SKM-1 (cell line): Measurements from ENCODE around the gene TRIM44.

ENCODE experiments used
- DNase-seq: peaks from one replicate; lab custom pipeline; 2025; ENCODE audit not compliant: unreplicated experiment; lab: John Stamatoyannopoulos, UW

TRIM44 gene, protein sequence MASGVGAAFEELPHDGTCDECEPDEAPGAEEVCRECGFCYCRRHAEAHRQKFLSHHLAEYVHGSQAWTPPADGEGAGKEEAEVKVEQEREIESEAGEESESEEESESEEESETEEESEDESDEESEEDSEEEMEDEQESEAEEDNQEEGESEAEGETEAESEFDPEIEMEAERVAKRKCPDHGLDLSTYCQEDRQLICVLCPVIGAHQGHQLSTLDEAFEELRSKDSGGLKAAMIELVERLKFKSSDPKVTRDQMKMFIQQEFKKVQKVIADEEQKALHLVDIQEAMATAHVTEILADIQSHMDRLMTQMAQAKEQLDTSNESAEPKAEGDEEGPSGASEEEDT

DNA sequence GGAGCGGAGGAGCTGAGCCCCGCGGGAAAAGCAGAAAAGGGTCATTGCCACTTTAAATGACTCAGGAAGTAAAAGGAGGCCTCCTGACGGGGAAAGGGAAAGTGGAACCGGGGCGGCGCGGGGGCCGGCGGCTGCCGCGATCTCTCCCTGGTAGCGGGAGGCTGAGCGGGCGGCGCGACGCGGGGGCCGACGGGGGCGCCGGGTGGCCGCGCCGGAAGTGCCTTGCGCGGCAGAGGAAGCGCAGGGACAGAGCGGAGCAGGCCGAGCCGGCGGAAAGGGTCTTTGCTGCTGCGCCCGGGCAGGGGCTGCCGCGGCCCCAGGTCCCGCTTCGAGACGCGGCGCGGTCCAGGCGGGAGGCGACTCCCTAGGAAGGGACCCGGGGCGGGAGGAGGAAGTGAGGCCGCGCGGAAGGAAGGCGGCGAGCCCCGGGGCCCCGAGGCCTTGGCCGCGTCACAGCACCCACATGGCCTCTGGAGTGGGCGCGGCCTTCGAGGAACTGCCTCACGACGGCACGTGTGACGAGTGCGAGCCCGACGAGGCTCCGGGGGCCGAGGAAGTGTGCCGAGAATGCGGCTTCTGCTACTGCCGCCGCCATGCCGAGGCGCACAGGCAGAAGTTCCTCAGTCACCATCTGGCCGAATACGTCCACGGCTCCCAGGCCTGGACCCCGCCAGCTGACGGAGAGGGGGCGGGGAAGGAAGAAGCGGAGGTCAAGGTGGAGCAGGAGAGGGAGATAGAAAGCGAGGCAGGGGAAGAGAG, at the start of gene TRIM44:
Gene TRIM44 (plus strand): TSS at position 127 of the 759 bp plus-strand sequence. CDS start 337 bp downstream, at position 464.
- peak; percentile 64 for DNase-seq

DNA sequence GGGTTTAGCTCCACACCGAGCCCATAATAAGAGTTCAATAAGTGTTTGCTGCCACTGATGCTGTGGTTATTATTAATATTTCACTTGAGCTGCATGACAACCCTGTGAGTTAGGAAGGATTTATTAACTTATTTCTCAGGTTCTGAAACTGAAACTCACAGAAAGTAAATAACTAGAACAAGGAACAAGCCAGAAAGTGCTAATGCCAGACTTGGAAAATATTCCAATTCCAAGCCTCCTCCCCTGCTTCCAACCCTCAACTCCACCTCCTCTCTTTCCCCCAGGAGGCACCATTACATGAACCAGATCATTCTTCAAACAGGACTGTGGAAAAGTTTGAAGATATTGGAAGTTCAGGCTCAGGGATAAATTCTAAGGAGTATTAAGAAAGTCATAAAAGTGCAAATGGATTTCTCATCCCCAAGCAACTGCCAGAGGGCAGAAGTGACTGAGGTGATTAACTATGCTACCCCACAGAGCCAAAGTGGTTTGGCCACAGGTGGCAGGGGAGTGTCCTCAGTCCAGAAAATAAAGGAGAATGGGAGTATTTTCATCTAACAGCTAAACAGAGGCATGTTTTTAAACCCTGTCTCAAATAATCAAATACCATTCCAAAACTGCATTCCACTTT, 47.5 kb upstream of the TRIM44 start:
- no peak for DNase-seq

DNA sequence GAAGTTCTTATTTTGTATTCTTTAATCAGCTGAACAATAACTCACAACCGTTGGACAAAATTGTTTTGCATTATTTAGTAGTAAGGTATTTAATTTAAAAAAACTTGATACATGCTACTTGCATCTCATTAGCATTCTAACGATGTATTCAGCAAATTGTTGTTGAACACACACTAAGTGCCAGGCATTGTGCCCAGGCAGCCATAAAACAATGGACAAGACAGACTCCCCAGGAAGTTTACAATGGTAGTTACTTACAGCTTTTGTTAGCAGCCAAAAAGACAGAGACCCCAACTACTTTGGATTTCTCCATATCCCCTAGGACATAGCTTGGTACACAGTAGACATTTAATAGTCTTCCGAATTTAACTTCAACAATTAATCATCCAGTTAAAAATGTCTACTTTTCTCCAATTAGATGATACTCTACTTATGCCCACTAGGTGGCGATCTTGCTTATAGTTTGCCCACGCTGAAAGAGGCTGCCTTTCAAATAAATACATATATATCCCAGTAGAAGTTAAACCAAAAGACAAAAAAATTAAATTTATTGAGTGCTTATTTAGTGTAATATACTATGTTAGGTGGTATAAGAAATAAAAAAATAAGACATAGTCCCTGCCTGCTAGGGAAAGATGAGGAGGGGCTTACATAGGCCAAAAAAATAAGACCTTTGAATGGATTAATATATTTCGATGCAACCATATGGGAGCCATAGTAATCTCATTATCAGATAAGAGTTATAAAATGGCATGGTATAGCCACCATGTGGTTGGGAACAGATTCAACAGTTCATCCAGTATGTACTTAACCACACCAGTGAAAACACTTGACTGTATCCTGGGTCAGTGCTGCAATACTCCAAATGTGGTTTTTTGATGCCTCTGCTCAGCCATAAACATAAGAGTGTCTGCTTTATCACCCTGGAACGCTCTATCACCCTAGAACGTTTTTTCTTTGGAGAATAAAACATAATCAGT, 46.4 kb upstream of the TRIM44 start:
- DNase-seq: peak; percentile 28

DNA sequence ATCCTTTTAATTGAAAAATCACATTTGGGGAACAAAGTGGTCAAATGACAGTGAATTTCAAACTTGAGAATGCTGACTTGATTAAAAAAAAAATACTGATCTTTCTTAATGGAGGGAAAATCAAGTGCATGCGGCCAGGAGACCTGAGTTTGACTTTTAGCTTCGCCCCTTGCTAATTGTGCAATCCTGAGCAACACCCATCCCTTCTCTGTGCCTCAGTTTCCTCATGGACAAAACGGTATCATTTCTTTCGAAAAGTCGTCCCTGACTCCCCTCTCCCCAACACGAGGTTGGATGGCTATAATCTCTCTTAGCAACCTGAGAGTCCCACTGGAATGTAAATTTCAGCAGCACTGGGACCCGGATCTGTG, 45.3 kb upstream of the TRIM44 start:
- DNase-seq: no peak

DNA sequence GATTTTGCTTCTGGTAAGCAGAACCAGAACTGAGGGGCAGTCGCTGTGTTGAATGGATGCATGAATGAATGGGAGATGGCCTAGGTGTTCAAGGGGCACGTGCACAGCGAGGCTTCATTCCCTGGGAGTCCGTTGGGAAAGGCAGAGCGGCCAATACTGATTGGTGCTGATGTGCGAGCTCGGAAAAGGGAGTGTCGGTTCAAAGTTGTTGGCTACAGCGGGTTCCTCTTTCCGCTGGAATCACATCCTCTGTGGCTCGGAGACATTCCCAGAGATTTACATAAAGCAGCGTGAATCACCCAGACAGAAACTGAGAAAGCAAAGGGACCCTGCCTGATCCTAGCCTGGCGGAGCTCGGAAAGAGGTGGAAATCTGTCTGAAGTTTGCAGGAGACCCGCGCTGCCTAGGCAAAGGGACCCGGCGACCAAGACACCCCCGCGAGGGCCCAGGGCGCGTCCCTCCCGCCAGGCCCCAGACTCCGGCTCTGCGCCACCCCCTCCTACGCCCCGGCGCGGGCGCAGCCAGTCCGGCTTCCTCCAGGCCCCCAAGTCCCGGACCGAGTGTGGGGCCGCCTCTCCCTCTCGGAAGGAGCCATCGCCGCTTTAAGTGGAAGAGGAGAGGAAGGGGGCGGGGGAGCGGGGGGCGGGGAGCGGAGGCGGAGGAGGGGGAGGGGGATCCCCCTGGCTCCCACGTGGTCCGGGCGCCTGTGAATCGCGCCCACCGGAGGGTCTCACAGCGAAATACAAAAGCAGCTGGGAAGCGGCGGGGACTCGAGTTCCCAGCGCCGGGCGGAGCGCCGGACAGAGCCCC, 44.7 kb upstream of the TRIM44 start, which contains the start of gene FJX1:
Gene FJX1 (plus strand): TSS at position 774 of the 810 bp plus-strand sequence. CDS start 177 bp downstream, outside the sequence.
- DNase-seq: peak; percentile 21

DNA sequence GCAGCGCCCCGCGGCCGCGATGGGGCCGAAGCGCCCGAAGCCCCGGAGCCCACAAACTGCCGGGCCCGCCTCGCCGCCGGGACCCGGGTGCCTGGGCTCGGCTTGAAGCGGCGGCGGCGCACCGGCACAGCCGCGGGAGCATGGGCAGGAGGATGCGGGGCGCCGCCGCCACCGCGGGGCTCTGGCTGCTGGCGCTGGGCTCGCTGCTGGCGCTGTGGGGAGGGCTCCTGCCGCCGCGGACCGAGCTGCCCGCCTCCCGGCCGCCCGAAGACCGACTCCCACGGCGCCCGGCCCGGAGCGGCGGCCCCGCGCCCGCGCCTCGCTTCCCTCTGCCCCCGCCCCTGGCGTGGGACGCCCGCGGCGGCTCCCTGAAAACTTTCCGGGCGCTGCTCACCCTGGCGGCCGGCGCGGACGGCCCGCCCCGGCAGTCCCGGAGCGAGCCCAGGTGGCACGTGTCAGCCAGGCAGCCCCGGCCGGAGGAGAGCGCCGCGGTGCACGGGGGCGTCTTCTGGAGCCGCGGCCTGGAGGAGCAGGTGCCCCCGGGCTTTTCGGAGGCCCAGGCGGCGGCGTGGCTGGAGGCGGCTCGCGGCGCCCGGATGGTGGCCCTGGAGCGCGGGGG, 44.0 kb upstream of the TRIM44 start:
- no peak for DNase-seq

DNA sequence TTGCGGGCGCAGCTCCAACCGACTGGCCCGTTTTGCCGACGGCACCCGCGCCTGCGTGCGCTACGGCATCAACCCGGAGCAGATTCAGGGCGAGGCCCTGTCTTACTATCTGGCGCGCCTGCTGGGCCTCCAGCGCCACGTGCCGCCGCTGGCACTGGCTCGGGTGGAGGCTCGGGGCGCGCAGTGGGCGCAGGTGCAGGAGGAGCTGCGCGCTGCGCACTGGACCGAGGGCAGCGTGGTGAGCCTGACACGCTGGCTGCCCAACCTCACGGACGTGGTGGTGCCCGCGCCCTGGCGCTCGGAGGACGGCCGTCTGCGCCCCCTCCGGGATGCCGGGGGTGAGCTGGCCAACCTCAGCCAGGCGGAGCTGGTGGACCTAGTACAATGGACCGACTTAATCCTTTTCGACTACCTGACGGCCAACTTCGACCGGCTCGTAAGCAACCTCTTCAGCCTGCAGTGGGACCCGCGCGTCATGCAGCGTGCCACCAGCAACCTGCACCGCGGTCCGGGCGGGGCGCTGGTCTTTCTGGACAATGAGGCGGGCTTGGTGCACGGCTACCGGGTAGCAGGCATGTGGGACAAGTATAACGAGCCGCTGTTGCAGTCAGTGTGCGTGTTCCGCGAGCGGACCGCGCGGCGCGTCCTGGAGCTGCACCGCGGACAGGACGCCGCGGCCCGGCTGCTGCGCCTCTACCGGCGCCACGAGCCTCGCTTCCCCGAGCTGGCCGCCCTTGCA, 43.3 kb upstream of the TRIM44 start:
- no peak for DNase-seq

DNA sequence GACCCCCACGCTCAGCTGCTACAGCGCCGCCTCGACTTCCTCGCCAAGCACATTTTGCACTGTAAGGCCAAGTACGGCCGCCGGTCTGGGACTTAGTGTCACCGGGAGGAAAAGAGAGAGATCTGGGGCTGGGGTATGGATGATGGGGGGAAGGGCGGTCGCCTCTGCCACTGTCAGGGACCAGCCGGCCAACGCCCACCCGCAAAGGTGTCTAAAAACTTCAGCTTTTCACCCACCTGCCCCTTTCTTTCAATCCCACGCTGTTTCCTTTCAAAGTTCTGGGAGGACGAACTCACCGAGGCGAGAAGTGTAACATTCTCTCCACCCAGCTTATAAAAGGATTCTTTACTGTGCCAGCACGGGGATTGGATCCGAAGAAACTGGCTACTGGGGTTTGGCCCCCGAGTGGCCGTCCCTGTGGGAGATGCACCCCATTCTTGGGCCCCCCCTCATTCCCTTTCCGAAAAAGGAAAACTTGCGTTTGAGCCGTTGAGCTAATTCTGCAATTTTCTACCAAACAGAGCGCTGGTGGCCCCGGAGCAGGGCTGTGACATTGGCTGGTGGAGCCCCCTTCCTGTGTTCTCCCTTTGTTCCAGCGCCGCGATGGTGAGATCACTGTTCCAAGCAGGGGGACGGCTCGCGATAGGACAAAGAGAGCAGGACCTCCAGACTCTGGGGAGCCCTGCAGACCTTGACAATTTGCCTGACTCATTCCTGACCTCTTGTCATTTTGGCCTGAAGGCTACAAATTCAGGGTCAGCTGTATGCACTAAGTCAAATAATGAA, 42.5 kb upstream of the TRIM44 start:
- no peak for DNase-seq

DNA sequence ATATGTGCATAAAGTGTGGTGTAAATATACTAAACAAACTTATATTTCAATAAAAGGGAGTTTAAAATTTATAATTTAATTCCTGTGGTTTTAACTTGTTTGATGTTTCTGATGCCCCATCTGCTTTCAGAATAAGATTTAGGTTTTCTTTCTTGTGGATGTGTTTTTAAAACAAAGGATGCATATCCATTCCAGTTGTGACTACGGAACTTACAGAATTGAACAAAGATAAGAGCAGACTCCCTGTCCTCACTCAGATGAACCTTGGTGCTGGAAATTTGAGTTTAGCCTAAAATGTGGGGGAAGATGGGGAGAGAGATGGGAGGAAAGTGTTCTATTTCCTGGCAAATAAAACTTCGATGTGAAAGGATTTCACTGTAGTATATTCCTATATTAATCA, 41.8 kb upstream of the TRIM44 start:
- no peak for DNase-seq

DNA sequence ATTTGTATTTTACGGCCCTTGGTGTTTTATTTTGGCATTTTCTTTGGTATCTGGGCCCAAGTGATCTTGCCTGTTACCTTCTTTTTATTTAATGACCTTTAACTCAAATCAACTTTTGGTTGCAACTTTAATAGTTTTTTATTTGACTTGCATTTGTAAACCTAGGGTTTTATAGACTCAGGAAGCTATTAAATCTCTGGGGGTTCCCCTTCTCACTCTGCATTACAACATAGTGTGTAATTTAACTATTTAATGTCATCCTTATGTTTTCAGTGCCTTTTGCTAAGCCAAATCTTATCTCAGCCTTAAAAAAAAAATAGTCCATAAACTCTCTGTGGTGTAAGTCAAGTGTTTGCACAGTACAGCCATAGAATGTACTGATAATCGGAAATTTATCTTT, 41.0 kb upstream of the TRIM44 start:
- no peak for DNase-seq

DNA sequence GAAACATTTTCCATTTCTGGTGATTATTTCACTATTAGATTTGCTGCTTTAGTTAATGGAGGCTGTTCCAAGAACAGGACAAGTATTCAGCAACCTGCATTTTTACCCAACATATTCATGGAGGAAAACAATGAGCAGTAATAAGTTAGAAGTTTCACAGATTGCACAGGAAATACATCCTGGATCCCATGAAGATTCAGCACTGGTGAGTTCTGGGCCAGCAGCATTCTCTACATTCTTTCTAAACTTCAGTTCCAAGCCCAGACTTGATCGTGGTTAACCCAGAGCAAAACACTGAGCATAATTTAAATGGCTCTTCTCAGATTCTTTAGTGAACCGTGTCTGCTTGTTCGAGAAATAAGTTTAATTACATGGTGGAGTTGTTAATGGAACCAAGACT, 40.5 kb upstream of the TRIM44 start:
- DNase-seq: no peak

DNA sequence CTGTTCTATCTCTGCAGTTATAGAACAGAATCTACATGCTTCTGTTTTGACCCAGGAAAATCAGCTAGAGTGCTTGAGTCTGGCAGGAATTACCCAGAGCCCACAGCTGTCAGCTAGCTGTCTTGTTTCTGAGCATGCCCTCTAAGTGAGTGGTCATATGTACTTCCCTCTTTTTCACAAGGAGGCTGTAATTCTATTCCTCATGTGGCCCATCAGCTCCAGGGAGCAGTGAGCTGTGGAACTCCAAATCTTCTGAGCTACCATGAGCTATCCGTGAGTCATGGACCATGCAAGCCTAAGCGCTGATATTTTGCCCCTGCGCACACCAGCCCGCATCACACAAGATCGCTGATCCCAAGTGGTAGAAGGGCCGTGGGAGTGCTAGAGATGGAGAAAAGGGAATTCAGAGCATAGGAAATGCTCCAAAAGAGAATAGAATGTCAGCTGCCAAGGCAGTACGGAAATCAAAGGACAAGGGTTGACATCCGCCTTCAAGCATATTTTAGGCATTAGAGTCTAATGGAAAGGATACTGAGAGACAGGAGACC, 38.9 kb upstream of the TRIM44 start:
- no peak for DNase-seq

DNA sequence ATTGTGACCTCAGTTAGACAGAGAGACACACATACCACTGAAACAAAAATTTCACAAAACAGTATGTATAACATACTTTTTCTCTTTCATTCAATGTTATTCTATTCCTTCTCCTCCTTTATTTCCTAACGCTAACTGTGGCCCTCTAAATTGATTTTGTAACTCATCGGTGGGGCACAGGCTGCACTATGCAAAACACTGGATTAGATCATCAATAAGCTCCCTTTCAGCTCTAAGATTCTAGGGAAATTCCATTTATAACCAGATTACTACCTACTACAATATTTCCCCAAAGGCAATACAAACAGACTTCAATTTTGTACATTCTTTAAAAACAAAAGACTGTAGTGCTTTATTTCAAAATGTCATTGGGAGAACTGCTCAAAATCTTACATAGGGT, 38.3 kb upstream of the TRIM44 start:
- no peak for DNase-seq

DNA sequence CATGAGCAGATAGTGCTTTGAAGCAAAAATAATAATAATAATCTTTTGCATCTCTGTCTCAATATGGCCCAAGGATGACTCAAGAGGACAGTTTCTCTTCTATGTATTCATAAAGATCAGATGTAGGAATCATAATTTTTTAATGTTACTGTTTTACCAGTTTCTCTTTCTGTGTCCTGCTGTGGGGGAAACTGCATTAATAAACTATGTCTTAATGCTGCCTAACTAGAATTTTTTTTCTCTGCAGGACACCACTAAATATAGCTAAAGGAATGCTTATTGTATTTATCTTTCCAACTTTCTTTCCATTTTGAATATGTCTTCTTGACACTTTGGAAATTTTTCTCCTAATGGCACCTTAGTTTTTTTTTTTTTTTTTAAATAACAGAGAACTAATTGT, 37.8 kb upstream of the TRIM44 start:
- DNase-seq: no peak

DNA sequence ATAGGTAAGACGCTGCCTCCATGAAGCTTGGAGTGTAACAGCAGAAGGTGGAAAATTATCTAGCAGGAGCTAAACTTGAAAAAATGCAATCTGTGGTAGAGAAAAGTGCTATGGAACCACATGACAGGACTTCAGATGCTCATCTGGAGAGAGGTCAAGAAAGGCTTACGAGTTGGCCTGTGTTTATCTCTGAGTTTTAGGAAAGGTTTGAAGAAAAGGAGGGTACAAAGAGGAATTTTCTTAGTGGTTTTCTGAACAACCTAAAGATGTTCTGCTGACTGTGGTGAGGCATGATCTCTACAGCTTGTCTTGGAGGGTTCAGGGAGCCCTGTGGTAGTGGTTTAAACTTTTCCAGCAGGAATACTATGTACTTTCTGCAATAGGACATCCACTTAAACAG, 36.1 kb upstream of the TRIM44 start:
- no peak for DNase-seq

DNA sequence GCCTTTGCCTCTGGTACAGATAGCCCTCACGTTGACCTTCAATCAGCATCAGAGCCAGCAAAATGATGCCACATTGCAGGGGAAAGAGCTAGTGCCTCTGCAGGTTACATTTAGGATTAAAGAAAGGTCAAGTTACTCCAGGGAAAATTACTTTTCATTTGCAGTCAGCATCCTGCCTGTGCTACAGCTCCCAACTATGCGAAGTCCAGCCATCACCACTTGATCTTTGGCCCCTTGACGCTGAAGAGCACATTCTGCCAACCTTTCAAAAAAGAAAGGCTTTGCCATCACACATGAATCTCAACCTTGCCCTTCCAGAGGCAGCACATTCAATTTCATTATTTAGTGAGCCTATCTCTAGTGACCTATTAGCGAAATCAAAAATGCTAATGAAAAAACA, 33.1 kb upstream of the TRIM44 start:
- no peak for DNase-seq

DNA sequence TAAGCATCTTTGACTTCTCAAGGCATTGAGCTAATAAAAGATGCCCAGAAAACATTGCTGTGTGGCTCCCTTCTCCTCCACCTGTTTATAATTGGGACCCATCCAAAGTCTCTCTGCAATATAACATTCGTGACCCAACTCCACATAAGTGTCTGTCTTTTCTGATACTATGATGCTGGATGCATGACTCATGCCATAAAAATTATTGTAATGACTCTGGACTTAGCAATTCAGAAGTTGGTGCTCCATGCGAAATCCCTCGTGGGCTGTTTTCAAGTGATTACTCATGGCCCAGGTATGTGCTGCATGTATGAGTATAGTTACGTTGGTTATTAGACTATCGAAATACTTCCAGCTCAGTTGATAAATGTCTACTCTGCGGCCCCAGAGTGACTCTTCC, 32.7 kb upstream of the TRIM44 start:
- no peak for DNase-seq

DNA sequence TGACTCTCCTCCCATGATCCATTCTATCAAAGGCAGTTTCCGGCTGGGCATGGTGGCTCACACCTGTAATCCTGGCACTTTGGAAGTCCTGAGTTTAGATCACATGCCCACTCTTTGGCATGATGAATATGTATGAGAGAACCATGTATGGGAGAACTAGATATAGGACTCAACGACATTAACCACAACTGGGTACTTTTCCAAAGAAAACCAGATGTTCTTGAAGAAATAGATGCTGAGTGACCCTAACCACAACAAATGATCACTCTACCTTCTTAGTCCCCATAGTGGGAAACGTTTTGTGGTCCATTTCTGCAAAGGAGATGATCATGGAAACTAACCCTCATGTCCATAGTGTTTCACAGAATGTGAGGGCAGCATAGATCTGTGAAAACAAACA, 30.7 kb upstream of the TRIM44 start:
- DNase-seq: no peak
